Liver (tissue), 9 donors: ENCODE measurements around the gene ZNF592. TPM values are rescaled to one million over a fixed set of nuclear protein-coding genes. Genes with fewer than 3 reads are reported as not detected.

Source experiments
- DNase-seq: peaks from one replicate; pipeline ENCODE4 v3.0.0-alpha.2; 2017; ENCODE audit warnings: low spot score
- H3K27ac ChIP-seq, 2 donors: one replicate each; pipeline ENCODE4 v1.7.0; 2013; ENCODE audit warnings: inconsistent platforms in 2 of 2, low read length in 2 of 2, control low read depth in 1 of 2, low read depth in 1 of 2, mild to moderate bottlenecking in 1 of 2
- H3K27me3 ChIP-seq, 4 donors: one replicate each; pipeline versions ENCODE4 v1.6.1 to v1.7.0; 2013; ENCODE audit warnings: low read length in 3 of 4, inconsistent platforms in 1 of 4, mild to moderate bottlenecking in 1 of 4, moderate library complexity in 1 of 4; ENCODE audit not compliant: control insufficient read depth in 4 of 4, insufficient read depth in 4 of 4
- H3K36me3 ChIP-seq, 4 donors: one replicate each; pipeline versions ENCODE4 v1.6.1 to v1.7.0; 2013; ENCODE audit warnings: low read length in 3 of 4, mild to moderate bottlenecking in 3 of 4, low read depth in 1 of 4, moderate library complexity in 1 of 4; ENCODE audit not compliant: control insufficient read depth in 4 of 4, insufficient read depth in 3 of 4
- H3K4me1 ChIP-seq, 4 donors: one replicate each; pipeline versions ENCODE4 v1.6.1 to v1.7.0; 2013; ENCODE audit warnings: low read length in 3 of 4, mild to moderate bottlenecking in 3 of 4, moderate library complexity in 1 of 4; ENCODE audit not compliant: control insufficient read depth in 4 of 4, insufficient read depth in 4 of 4
- H3K4me3 ChIP-seq, 3 donors: one replicate each; pipeline versions ENCODE4 v1.6.1 to v1.7.0; 2013; ENCODE audit warnings: low read length in 3 of 3, control low read depth in 1 of 3, low read depth in 1 of 3, mild to moderate bottlenecking in 1 of 3
- H3K9ac ChIP-seq, 2 donors: one replicate each; pipeline ENCODE4 v1.7.0; 2013; ENCODE audit warnings: low read length in 2 of 2, mild to moderate bottlenecking in 2 of 2, moderate library complexity in 2 of 2, control low read depth in 1 of 2, low read depth in 1 of 2
- H3K9me3 ChIP-seq, 4 donors: one replicate each; pipeline versions ENCODE4 v1.6.1 to v1.7.0; 2013; ENCODE audit warnings: low read length in 3 of 4; ENCODE audit not compliant: control insufficient read depth in 4 of 4
- ATF3 ChIP-seq: IDR thresholded peaks from 2 replicates; pipeline ENCODE4 v1.6.1; 2016; ENCODE audit warnings: antibody characterized with exemption
- EGR1 ChIP-seq, 2 donors: IDR thresholded peaks; 2 replicates each; pipeline ENCODE4 v1.6.1; 2016 to 2018; ENCODE audit warnings: antibody characterized with exemption in 2 of 2, low read depth in 2 of 2
- FOXA1 ChIP-seq: IDR thresholded peaks from 2 replicates; pipeline ENCODE4 v1.6.1; 2016; ENCODE audit warnings: antibody characterized with exemption
- FOXA2 ChIP-seq: IDR thresholded peaks from 2 replicates; pipeline ENCODE4 v1.6.1; 2016; ENCODE audit warnings: antibody characterized with exemption
- HNF4A ChIP-seq, 2 donors: conservative IDR thresholded peaks; 2 replicates each; pipeline ENCODE4 v1.6.1; 2016; ENCODE audit warnings: antibody characterized with exemption in 2 of 2, mild to moderate bottlenecking in 2 of 2
- HNF4G ChIP-seq: IDR thresholded peaks from 2 replicates; pipeline ENCODE4 v1.6.1; 2016; ENCODE audit warnings: antibody characterized with exemption
- JUND ChIP-seq, 2 donors: IDR thresholded peaks; 2 replicates each; pipeline ENCODE4 v1.6.1; 2016; ENCODE audit warnings: antibody characterized with exemption in 2 of 2
- MAX ChIP-seq: IDR thresholded peaks from 2 replicates; pipeline ENCODE4 v1.6.1; 2016; ENCODE audit warnings: antibody characterized with exemption
- NR2F2 ChIP-seq: IDR thresholded peaks from 2 replicates; pipeline ENCODE4 v1.6.1; 2016; ENCODE audit warnings: antibody characterized with exemption
- RAD21 ChIP-seq, 2 donors: IDR thresholded peaks; 2 replicates each; pipeline ENCODE4 v1.6.1; 2016; ENCODE audit warnings: antibody characterized with exemption in 2 of 2, mild to moderate bottlenecking in 2 of 2
- RXRA ChIP-seq, 2 donors: IDR thresholded peaks; 2 replicates each; pipeline ENCODE4 v1.6.1; 2017 to 2018; ENCODE audit warnings: antibody characterized with exemption in 2 of 2, mild to moderate bottlenecking in 1 of 2
- SP1 ChIP-seq: IDR thresholded peaks from 2 replicates; pipeline ENCODE4 v1.6.1; 2018; ENCODE audit warnings: antibody characterized with exemption, mild to moderate bottlenecking
- TAF1 ChIP-seq: conservative IDR thresholded peaks from 2 replicates; pipeline ENCODE4 v1.6.1; 2016; ENCODE audit warnings: antibody characterized with exemption, mild to moderate bottlenecking
- YY1 ChIP-seq: IDR thresholded peaks from 2 replicates; pipeline ENCODE4 v1.6.1; 2016; ENCODE audit warnings: antibody characterized with exemption, mild to moderate bottlenecking
- WGBS: extraction: QIAGEN DNeasy Blood & Tissue Kit; methylation state at CpG from one replicate; pipeline ENCODE4 v1.1.7; 2013; 5-methylcytosine and 5-hydroxymethylcytosine counted together
- polyA plus RNA-seq, 2 donors: library from polyadenylated mRNA; stranded (reverse) in 1 of 2; unstranded in 1 of 2; fragments of 200-250 nt in 1 of 2; fragments of >200 nt in 1 of 2; fragmentation: Nextera tagmentation in 1 of 2; extraction: Ambion mirVana in 1 of 2; gene quantifications; one replicate each; pipeline versions ENCODE4 v1.2.1 to v1.2.3, GENCODE V29; 2013 to 2015
- total RNA-seq, 2 donors: library from RNA; depleted of rRNA; stranded (reverse); fragments of >200 nt; gene quantifications; one replicate each; pipeline ENCODE4 v1.2.3, GENCODE V29; 2014
- TF ChIP-seq, protein P1 (sequence below): IDR thresholded peaks from 2 replicates; pipeline ENCODE4 v1.6.1; 2016; ENCODE audit warnings: antibody characterized with exemption
- TF ChIP-seq, protein P2 (sequence below): fragments of 150-350 bp; IDR thresholded peaks from 2 replicates; pipeline ENCODE4 v1.5.1; 2017; ENCODE audit warnings: improper control_type of control experiment, low read depth, low read length; ENCODE audit not compliant: missing input control
- TF ChIP-seq, protein P3 (sequence below): IDR thresholded peaks from 2 replicates; pipeline ENCODE4 v1.6.1; 2016; ENCODE audit warnings: antibody characterized with exemption, mild to moderate bottlenecking
- donor health status: healthy.
- donor health status: healthy.
- donor health status: healthy.
- donor health status: healthy.
- donor health status: healthy.

Gene ZNF592
- total and polyA plus RNA-seq, 4 donors = 4.4 to 10.6 (median 7.5) TPM

DNA sequence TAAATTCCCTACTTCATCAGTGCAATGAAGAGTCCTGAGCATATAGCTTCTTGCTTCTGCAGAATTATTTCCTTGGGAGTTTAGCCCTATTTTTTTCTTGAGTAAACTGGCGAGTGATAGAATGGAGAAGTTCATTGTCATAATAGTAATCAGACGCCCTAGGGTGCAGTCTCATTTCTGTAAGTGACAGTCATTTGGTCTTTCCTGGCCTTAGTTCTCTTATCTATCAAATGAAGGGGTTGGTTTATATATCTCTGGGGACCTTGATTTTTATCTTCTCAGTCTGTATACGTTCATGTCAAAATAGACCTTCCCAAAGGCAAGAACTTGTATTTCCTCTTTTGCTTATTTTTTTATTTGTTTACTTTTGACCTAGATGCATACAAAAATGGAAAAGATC is 58.8 kb downstream of the ZNF592 start:
- no peak for DNase-seq
- H3K27me3 ChIP-seq = no peaks in the 10 kb centered on the region
- no peak overlapping the region for H3K9ac ChIP-seq
- H3K27ac ChIP-seq = no peak overlapping the region
- peaks cover 0 to 21% (median 12%) of the 10 kb centered on the region in 4 donors for H3K36me3 ChIP-seq
- H3K9me3 ChIP-seq = no peaks in the 10 kb centered on the region
- TF ChIP-seq EGR1 (IDR thresholded peaks at IDR 0.05; ENCODE audit: low read depth in 2 of 2) = no peak
- TF ChIP-seq, protein P1, sequence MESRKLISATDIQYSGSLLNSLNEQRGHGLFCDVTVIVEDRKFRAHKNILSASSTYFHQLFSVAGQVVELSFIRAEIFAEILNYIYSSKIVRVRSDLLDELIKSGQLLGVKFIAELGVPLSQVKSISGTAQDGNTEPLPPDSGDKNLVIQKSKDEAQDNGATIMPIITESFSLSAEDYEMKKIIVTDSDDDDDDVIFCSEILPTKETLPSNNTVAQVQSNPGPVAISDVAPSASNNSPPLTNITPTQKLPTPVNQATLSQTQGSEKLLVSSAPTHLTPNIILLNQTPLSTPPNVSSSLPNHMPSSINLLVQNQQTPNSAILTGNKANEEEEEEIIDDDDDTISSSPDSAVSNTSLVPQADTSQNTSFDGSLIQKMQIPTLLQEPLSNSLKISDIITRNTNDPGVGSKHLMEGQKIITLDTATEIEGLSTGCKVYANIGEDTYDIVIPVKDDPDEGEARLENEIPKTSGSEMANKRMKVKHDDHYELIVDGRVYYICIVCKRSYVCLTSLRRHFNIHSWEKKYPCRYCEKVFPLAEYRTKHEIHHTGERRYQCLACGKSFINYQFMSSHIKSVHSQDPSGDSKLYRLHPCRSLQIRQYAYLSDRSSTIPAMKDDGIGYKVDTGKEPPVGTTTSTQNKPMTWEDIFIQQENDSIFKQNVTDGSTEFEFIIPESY = no peak
- no peak for TF ChIP-seq ATF3
- TF ChIP-seq YY1 = no peak
- TF ChIP-seq FOXA1 = no peak
- TF ChIP-seq RAD21 (IDR thresholded peaks at IDR 0.05) = no peak
- no peak for TF ChIP-seq TAF1
- TF ChIP-seq, protein P2, sequence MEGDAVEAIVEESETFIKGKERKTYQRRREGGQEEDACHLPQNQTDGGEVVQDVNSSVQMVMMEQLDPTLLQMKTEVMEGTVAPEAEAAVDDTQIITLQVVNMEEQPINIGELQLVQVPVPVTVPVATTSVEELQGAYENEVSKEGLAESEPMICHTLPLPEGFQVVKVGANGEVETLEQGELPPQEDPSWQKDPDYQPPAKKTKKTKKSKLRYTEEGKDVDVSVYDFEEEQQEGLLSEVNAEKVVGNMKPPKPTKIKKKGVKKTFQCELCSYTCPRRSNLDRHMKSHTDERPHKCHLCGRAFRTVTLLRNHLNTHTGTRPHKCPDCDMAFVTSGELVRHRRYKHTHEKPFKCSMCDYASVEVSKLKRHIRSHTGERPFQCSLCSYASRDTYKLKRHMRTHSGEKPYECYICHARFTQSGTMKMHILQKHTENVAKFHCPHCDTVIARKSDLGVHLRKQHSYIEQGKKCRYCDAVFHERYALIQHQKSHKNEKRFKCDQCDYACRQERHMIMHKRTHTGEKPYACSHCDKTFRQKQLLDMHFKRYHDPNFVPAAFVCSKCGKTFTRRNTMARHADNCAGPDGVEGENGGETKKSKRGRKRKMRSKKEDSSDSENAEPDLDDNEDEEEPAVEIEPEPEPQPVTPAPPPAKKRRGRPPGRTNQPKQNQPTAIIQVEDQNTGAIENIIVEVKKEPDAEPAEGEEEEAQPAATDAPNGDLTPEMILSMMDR = no peak
- no peak for TF ChIP-seq NR2F2
- TF ChIP-seq RXRA (IDR thresholded peaks at IDR 0.05) = no peak
- TF ChIP-seq FOXA2 = no peak
- no peak for TF ChIP-seq MAX
- TF ChIP-seq HNF4A (conservative IDR thresholded peaks at IDR 0.05) = no peak
- no peak for TF ChIP-seq HNF4G
- TF ChIP-seq JUND (IDR thresholded peaks at IDR 0.05) = no peak
- TF ChIP-seq SP1 = no peak
- TF ChIP-seq, protein P3, sequence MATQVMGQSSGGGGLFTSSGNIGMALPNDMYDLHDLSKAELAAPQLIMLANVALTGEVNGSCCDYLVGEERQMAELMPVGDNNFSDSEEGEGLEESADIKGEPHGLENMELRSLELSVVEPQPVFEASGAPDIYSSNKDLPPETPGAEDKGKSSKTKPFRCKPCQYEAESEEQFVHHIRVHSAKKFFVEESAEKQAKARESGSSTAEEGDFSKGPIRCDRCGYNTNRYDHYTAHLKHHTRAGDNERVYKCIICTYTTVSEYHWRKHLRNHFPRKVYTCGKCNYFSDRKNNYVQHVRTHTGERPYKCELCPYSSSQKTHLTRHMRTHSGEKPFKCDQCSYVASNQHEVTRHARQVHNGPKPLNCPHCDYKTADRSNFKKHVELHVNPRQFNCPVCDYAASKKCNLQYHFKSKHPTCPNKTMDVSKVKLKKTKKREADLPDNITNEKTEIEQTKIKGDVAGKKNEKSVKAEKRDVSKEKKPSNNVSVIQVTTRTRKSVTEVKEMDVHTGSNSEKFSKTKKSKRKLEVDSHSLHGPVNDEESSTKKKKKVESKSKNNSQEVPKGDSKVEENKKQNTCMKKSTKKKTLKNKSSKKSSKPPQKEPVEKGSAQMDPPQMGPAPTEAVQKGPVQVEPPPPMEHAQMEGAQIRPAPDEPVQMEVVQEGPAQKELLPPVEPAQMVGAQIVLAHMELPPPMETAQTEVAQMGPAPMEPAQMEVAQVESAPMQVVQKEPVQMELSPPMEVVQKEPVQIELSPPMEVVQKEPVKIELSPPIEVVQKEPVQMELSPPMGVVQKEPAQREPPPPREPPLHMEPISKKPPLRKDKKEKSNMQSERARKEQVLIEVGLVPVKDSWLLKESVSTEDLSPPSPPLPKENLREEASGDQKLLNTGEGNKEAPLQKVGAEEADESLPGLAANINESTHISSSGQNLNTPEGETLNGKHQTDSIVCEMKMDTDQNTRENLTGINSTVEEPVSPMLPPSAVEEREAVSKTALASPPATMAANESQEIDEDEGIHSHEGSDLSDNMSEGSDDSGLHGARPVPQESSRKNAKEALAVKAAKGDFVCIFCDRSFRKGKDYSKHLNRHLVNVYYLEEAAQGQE = no peak
- 86% methylated on average over 3 of the region's 3 CpGs for WGBS
- H3K4me3 ChIP-seq = no peak overlapping the region
- peaks cover 0 to 3% (median 0%) of the 10 kb centered on the region in 4 donors for H3K4me1 ChIP-seq
